Nephron progenitor cell (in vitro differentiated cells): Measurements from ENCODE around the gene ABCC8.

Experiments used
- DNase-seq: peaks from one replicate; pipeline ENCODE4 v3.0.0; 2021
- H3K27ac Mint-ChIP-seq: 2 replicates; pipeline ENCODE4 v1.8.0; 2021; ENCODE audit warnings: mild to moderate bottlenecking, moderate library complexity, mixed read lengths
- H3K27me3 Mint-ChIP-seq: 2 replicates; pipeline ENCODE4 v1.8.0; 2021; ENCODE audit warnings: mild to moderate bottlenecking, low read depth, mixed read lengths; ENCODE audit not compliant: poor library complexity
- H3K36me3 Mint-ChIP-seq: 2 replicates; pipeline ENCODE4 v1.8.0; 2021; ENCODE audit warnings: low read depth, mixed read lengths
- H3K4me1 Mint-ChIP-seq: 2 replicates; pipeline ENCODE4 v1.8.0; 2021; ENCODE audit warnings: mixed read lengths
- H3K4me3 Mint-ChIP-seq: 2 replicates; pipeline ENCODE4 v1.8.0; 2021; ENCODE audit warnings: mild to moderate bottlenecking, moderate library complexity, mixed read lengths
- H3K9me3 Mint-ChIP-seq: 2 replicates; pipeline ENCODE4 v1.8.0; 2021; ENCODE audit warnings: mild to moderate bottlenecking, moderate library complexity, mixed read lengths
- CTCF ChIP-seq: fragments of 200-600 bp; sonication (generic); IDR thresholded peaks from 2 replicates; pipeline ENCODE4 v1.5.0; 2021; ENCODE audit warnings: antibody characterized with exemption

ABCC8 gene

GRCh38 chr11:17443926-17444690 lies 32.5 kb downstream of the ABCC8 start:
- DNase-seq: no peak
- H3K4me3 Mint-ChIP-seq: no peak overlapping the region
- H3K36me3 Mint-ChIP-seq: no peaks in the 10 kb centered on the region
- H3K27ac Mint-ChIP-seq: no peak overlapping the region
- H3K4me1 Mint-ChIP-seq: peaks cover 29% of the 10 kb centered on the region
- peaks cover 4% of the 10 kb centered on the region for H3K9me3 Mint-ChIP-seq
- TF ChIP-seq CTCF: no peak
- H3K27me3 Mint-ChIP-seq: peaks cover 43% of the 10 kb centered on the region

GRCh38 chr11:17443423-17443822 lies 33.2 kb downstream of the ABCC8 start:
- H3K9me3 Mint-ChIP-seq: peaks cover 4% of the 10 kb centered on the region
- H3K27me3 Mint-ChIP-seq: peaks cover 43% of the 10 kb centered on the region
- TF ChIP-seq CTCF: no peak
- H3K36me3 Mint-ChIP-seq: no peaks in the 10 kb centered on the region
- DNase-seq: no peak
- no peak overlapping the region for H3K27ac Mint-ChIP-seq
- H3K4me1 Mint-ChIP-seq: peaks cover 34% of the 10 kb centered on the region
- no peak overlapping the region for H3K4me3 Mint-ChIP-seq

- no peak overlapping the region for H3K4me3 Mint-ChIP-seq
- peaks cover 38% of the 10 kb centered on the region for H3K4me1 Mint-ChIP-seq
- H3K27me3 Mint-ChIP-seq: peaks cover 43% of the 10 kb centered on the region
- no peak for TF ChIP-seq CTCF
- H3K36me3 Mint-ChIP-seq: no peaks in the 10 kb centered on the region
- no peak for DNase-seq
- no peak overlapping the region for H3K27ac Mint-ChIP-seq
- H3K9me3 Mint-ChIP-seq: peaks cover 4% of the 10 kb centered on the region
Measured at GRCh38 chr11:17443000-17443399, 33.6 kb downstream of the ABCC8 start.

GRCh38 chr11:17439316-17439782 lies 37.3 kb downstream of the ABCC8 start:
- Mint-ChIP-seq H3K27ac (no peak overlapping the region), H3K4me1 (peaks cover 56% of the 10 kb centered on the region), H3K27me3 (peaks cover 36% of the 10 kb centered on the region), H3K36me3 (no peaks in the 10 kb centered on the region), H3K4me3 (peak overlapping the region; percentile 21), H3K9me3 (peaks cover 4% of the 10 kb centered on the region)
- DNase-seq: peak; percentile 36
- TF ChIP-seq CTCF: no peak

GRCh38 chr11:17437366-17437765 lies 39.3 kb downstream of the ABCC8 start:
- H3K4me1 Mint-ChIP-seq: peaks cover 64% of the 10 kb centered on the region

More at GRCh38 chr11:17437366-17437765, 39.3 kb downstream of the ABCC8 start:
- Mint-ChIP-seq H3K36me3 (no peaks in the 10 kb centered on the region), H3K4me3 (no peak overlapping the region), H3K9me3 (peaks cover 4% of the 10 kb centered on the region), H3K27ac (peak overlapping the region; percentile 74), H3K27me3 (peaks cover 26% of the 10 kb centered on the region)
- no peak for TF ChIP-seq CTCF
- DNase-seq: no peak
